HG03571 (cell line): Measurements from ENCODE around the gene PARP4.
"Not testable (repeated sequence)": the region's sequence is repeated elsewhere in the genome, so short reads cannot be mapped to it uniquely, and the experiment has no call there.

Experiments used
- ATAC-seq: cut with Tn5 transposase; IDR thresholded peaks from one replicate; pipeline ENCODE4 v1.9.1; 2021; ENCODE audit not compliant: unreplicated experiment

The PARP4 gene

GRCh38 chr13:24380227-24380626, 132.4 kb downstream of the PARP4 start:
- not testable (repeated sequence) for ATAC-seq

GRCh38 chr13:24371273-24371672, 141.3 kb downstream of the PARP4 start:
- not testable (repeated sequence) for ATAC-seq
